A673 (cell line): ENCODE data around the gene TAS2R1. TPM values are rescaled to one million over a fixed set of nuclear protein-coding genes. Genes with fewer than 3 reads are reported as not detected.

Experiments used
- BruUV-seq: library from RNA; stranded (reverse); fragments of 400-500 nt; replicated peaks from 2 replicates; lab custom pipeline; 2021; lab: Mats Ljungman, UMichigan
- CTCF ChIA-PET: fragments of 300-600 bp; sonication (Branson Sonifier 250); formaldehyde crosslinking; loops from one replicate; lab custom pipeline; 2022; ENCODE audit warnings: antibody characterized with exemption; lab: Charles Lee
- POLR2A ChIA-PET: fragments of 300-600 bp; sonication (Branson Sonifier 250); formaldehyde crosslinking; loops from one replicate; lab custom pipeline; 2022; ENCODE audit warnings: antibody characterized with exemption; ENCODE audit not compliant: low non-redundant PET; lab: Charles Lee
- DNase-seq: peaks from one replicate; pipeline ENCODE4 v3.0.0-alpha.2; 2015; ENCODE audit warnings: low spot score
- H3K27ac ChIP-seq: fragments of 200-600 bp; sonication (generic); 2 replicates; pipeline ENCODE4 v1.5.1; 2016; ENCODE audit warnings: mixed run types, low read depth, mild to moderate bottlenecking, mixed read lengths, antibody characterized with exemption, low read length; ENCODE audit not compliant: poor library complexity, severe bottlenecking
- H3K27me3 ChIP-seq: fragments of 200-600 bp; sonication (generic); replicated peaks from 2 replicates; pipeline ENCODE4 v1.6.1; 2017; ENCODE audit warnings: mixed run types, low read depth, mild to moderate bottlenecking, mixed read lengths, antibody characterized with exemption, low read length; ENCODE audit not compliant: insufficient read depth, poor library complexity
- H3K36me3 ChIP-seq: fragments of 200-600 bp; sonication (generic); 2 replicates; pipeline ENCODE4 v1.6.1; 2016; ENCODE audit warnings: mixed run types, mild to moderate bottlenecking, mixed read lengths, antibody characterized with exemption, low read length; ENCODE audit not compliant: insufficient read depth, poor library complexity, severe bottlenecking
- H3K4me1 ChIP-seq: fragments of 200-600 bp; sonication (generic); 2 replicates; pipeline ENCODE4 v1.6.1; 2017; ENCODE audit warnings: mixed run types, mild to moderate bottlenecking, mixed read lengths, antibody characterized with exemption, low read length; ENCODE audit not compliant: insufficient read depth, poor library complexity, severe bottlenecking
- H3K4me3 ChIP-seq: fragments of 200-600 bp; sonication (generic); 2 replicates; pipeline ENCODE4 v1.5.1; 2016; ENCODE audit warnings: low read depth, mixed run types, mild to moderate bottlenecking, mixed read lengths, low read length; ENCODE audit not compliant: poor library complexity, severe bottlenecking
- H3K9me3 ChIP-seq: fragments of 200-600 bp; sonication (generic); 2 replicates; pipeline ENCODE4 v1.6.1; 2016; ENCODE audit warnings: mixed run types, low read depth, mild to moderate bottlenecking, mixed read lengths, antibody characterized with exemption, low read length; ENCODE audit not compliant: poor library complexity, severe bottlenecking
- EZH2 ChIP-seq: fragments of 200-600 bp; sonication (generic); IDR thresholded peaks from 2 replicates; pipeline ENCODE4 v1.6.1; 2017; ENCODE audit warnings: borderline replicate concordance, low read depth, mild to moderate bottlenecking, mixed read lengths, antibody characterized with exemption, low read length; ENCODE audit not compliant: poor library complexity, severe bottlenecking
- intact Hi-C: fragments of 100-400 bp; cut with micrococcal nuclease; formaldehyde crosslinking; loops from one replicate; pipeline ENCODE4 v1.10.0; 2022; ENCODE audit not compliant: unreplicated experiment
- total RNA-seq: library from RNA; stranded (reverse); gene quantifications from 2 replicates; pipeline ENCODE4 v1.2.3, GENCODE V29; 2021
- TF ChIP-seq, protein P1 (sequence below): fragments of 300-800, 200-600 bp; sonication (generic); conservative IDR thresholded peaks from 2 replicates; pipeline ENCODE4 v1.5.1; 2017; ENCODE audit warnings: low read depth, mild to moderate bottlenecking, antibody characterized with exemption, low read length, moderate library complexity, mixed read lengths

The TAS2R1 gene
- total RNA-seq, 1 experiment from 2014 or later = not detected

DNA sequence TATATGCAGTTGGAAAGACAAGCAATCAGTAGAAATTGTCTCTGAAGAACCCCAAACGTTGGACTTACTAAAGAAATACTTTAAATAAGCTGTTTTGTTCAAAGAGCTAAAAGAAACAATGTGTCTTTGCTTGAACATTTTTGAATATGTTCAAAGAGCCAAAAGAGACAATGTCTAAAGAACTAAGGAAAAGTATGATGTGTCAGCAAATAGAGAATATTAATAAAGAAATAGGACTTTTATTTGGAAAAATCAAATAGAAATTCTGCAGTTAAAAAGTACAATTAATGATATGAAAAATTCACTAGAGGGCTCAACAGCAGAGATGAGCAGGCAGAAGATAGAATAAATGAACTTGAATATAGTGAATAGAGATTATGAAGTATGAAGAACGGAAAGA lies 19.2 kb downstream of the TAS2R1 start:
- Histone ChIP-seq H3K4me1 (no peaks in the 10 kb centered on the region), H3K9me3 (no peaks in the 10 kb centered on the region), H3K27me3 (no peaks in the 10 kb centered on the region), H3K4me3 (no peak overlapping the region), H3K36me3 (no peaks in the 10 kb centered on the region), H3K27ac (no peak overlapping the region)
- TF ChIP-seq EZH2 = no peak
- TF ChIP-seq, protein P1, sequence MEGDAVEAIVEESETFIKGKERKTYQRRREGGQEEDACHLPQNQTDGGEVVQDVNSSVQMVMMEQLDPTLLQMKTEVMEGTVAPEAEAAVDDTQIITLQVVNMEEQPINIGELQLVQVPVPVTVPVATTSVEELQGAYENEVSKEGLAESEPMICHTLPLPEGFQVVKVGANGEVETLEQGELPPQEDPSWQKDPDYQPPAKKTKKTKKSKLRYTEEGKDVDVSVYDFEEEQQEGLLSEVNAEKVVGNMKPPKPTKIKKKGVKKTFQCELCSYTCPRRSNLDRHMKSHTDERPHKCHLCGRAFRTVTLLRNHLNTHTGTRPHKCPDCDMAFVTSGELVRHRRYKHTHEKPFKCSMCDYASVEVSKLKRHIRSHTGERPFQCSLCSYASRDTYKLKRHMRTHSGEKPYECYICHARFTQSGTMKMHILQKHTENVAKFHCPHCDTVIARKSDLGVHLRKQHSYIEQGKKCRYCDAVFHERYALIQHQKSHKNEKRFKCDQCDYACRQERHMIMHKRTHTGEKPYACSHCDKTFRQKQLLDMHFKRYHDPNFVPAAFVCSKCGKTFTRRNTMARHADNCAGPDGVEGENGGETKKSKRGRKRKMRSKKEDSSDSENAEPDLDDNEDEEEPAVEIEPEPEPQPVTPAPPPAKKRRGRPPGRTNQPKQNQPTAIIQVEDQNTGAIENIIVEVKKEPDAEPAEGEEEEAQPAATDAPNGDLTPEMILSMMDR = no peak
- POLR2A ChIA-PET = no interaction called here
- DNase-seq = no peak
- CTCF ChIA-PET = no interaction called here
- BruUV-seq = no TSS peak
- intact Hi-C loops = no loop called here

DNA sequence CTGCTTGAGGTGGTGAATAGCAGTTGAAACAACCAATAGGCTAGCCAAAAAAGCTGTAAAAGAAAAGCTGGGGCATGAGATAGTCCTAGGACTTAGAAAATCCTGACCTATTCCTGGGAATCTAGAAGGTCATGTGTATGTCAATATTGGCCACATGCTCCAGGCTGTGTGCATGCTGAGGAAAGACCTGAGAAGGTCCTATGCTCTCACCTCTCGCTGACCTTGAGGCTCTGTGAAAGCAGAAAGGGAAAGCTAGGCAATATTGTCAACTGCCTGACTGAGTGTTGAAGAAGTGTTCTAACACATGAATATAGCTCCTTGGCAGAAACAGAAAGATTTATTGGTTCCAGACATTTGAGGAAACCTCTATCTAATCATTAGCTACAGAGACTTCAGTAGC lies 19.8 kb downstream of the TAS2R1 start:
- no peak for DNase-seq
- TF ChIP-seq, protein P1 = no peak
- no peak for TF ChIP-seq EZH2
- Histone ChIP-seq H3K27me3 (no peaks in the 10 kb centered on the region), H3K4me3 (no peak overlapping the region), H3K27ac (no peak overlapping the region), H3K9me3 (no peaks in the 10 kb centered on the region), H3K36me3 (no peaks in the 10 kb centered on the region), H3K4me1 (no peaks in the 10 kb centered on the region)
- ChIA-PET CTCF (no interaction called here), POLR2A (no interaction called here)
- BruUV-seq = no TSS peak
- intact Hi-C loops = no loop called here

DNA sequence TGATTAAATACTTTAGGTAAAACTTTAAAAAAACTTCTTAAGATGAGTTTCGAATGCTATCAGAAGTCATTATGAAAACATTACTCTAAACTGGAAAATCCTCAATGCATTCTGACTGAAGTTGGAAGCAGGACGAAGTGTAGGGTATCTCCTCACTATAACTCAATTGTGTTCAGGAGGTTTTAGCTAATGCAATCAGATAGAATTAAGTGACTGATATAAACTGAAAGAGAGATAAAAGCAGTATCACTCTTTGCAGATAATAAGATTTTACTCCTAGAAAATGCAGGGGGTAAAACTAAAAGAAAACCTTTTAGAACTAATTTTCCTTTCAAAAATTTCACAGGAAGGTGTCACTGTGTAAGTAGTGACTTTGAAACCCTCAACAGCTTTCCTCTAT lies 22.1 kb downstream of the TAS2R1 start:
- CTCF ChIA-PET = no interaction called here
- Histone ChIP-seq H3K4me3 (no peak overlapping the region), H3K4me1 (no peaks in the 10 kb centered on the region), H3K9me3 (no peaks in the 10 kb centered on the region), H3K27me3 (no peaks in the 10 kb centered on the region), H3K27ac (no peak overlapping the region), H3K36me3 (no peaks in the 10 kb centered on the region)
- intact Hi-C loops = no loop called here
- no peak for DNase-seq
- TF ChIP-seq EZH2 = no peak
- TF ChIP-seq, protein P1 = no peak
- BruUV-seq = no TSS peak
- POLR2A ChIA-PET = no interaction called here
